Neural cell (in vitro differentiated cells): ENCODE results near the gene CLCNKB. TPM values are rescaled to one million over a fixed set of nuclear protein-coding genes. Genes with fewer than 3 reads are reported as not detected.

ENCODE experiments used
- H2AFZ ChIP-seq: fragments of 200-600, 300-800 bp; sonication (generic), shearing (Covaris generic); 2 replicates; pipeline ENCODE4 v1.6.0; 2014; ENCODE audit warnings: low read depth, mild to moderate bottlenecking, antibody characterized with exemption, low read length, moderate library complexity
- H3F3A ChIP-seq: fragments of 200-600 bp; shearing (Covaris generic); 2 replicates; pipeline ENCODE4 v1.6.1; 2016; ENCODE audit warnings: mild to moderate bottlenecking, moderate library complexity, mixed read lengths, antibody characterized with exemption, low read length; ENCODE audit not compliant: insufficient read depth, poor library complexity, severe bottlenecking
- H3K27ac ChIP-seq: fragments of 200-600, 300-800 bp; sonication (generic), shearing (Covaris generic); 2 replicates; pipeline ENCODE4 v1.5.1; 2014; ENCODE audit warnings: mild to moderate bottlenecking, low read length, moderate library complexity
- H3K27me3 ChIP-seq: fragments of 300-800, 200-600 bp; sonication (generic), shearing (Covaris generic); 2 replicates; pipeline ENCODE4 v1.6.0; 2014; ENCODE audit warnings: mild to moderate bottlenecking, low read depth, low read length, moderate library complexity; ENCODE audit not compliant: insufficient read depth
- H3K36me3 ChIP-seq: fragments of 300-800, 200-600 bp; sonication (generic), shearing (Covaris generic); 2 replicates; pipeline ENCODE4 v1.5.1; 2014; ENCODE audit warnings: mild to moderate bottlenecking, antibody characterized with exemption, low read length, moderate library complexity; ENCODE audit not compliant: insufficient read depth
- H3K4me2 ChIP-seq: fragments of 300-800, 200-600 bp; sonication (generic), shearing (Covaris generic); 2 replicates; pipeline ENCODE4 v1.6.0; 2014; ENCODE audit warnings: mild to moderate bottlenecking, low read length
- H3K4me3 ChIP-seq: fragments of 300-800, 200-600 bp; sonication (generic), shearing (Covaris generic); 2 replicates; pipeline ENCODE4 v1.5.1; 2014; ENCODE audit warnings: mild to moderate bottlenecking, low read length, moderate library complexity
- H3K79me2 ChIP-seq: fragments of 200-600 bp; shearing (Covaris generic); replicated peaks from 2 replicates; pipeline ENCODE4 v1.6.0; 2014; ENCODE audit warnings: mild to moderate bottlenecking, low read length, moderate library complexity; ENCODE audit not compliant: insufficient read depth
- H3K9ac ChIP-seq: fragments of 300-800, 200-600 bp; sonication (generic), shearing (Covaris generic); 2 replicates; pipeline ENCODE4 v1.6.1; 2016; ENCODE audit warnings: mild to moderate bottlenecking, low read length, mixed read lengths
- H3K9me2 ChIP-seq: fragments of 200-600 bp; shearing (Covaris generic); 2 replicates; pipeline ENCODE4 v1.6.1; 2016; ENCODE audit warnings: mild to moderate bottlenecking, low read length, mixed read lengths; ENCODE audit not compliant: insufficient read depth
- H3K9me3 ChIP-seq: fragments of 200-600, 300-800 bp; sonication (generic), shearing (Covaris generic); 2 replicates; pipeline ENCODE4 v1.6.1; 2016; ENCODE audit warnings: mild to moderate bottlenecking, mixed run types, low read length, moderate library complexity, mixed read lengths
- H4K20me1 ChIP-seq: fragments of 200-600 bp; shearing (Covaris generic); 2 replicates; pipeline ENCODE4 v1.6.1; 2016; ENCODE audit warnings: mild to moderate bottlenecking, mixed run types; ENCODE audit not compliant: insufficient read depth
- EP300 ChIP-seq: fragments of 450-650 bp; conservative IDR thresholded peaks from 2 replicates; pipeline ENCODE4 v1.6.1; 2014; ENCODE audit warnings: antibody characterized with exemption, mild to moderate bottlenecking, moderate library complexity; ENCODE audit not compliant: poor library complexity, severe bottlenecking
- EZH2 ChIP-seq: fragments of 200-600, 300-800 bp; shearing (Covaris generic), sonication (generic); IDR thresholded peaks from 2 replicates; pipeline ENCODE4 v1.6.1; 2014; ENCODE audit warnings: antibody characterized with exemption, low read length, borderline replicate concordance, mild to moderate bottlenecking; ENCODE audit not compliant: insufficient read depth, poor library complexity, severe bottlenecking
- POLR2AphosphoS5 ChIP-seq: IDR thresholded peaks from 2 replicates; pipeline ENCODE4 v1.6.1; 2012
- RAD21 ChIP-seq: fragments of 450-650 bp; conservative IDR thresholded peaks from 2 replicates; pipeline ENCODE4 v1.6.1; 2014; ENCODE audit warnings: antibody characterized with exemption, mild to moderate bottlenecking, moderate library complexity
- REST ChIP-seq: IDR thresholded peaks from 2 replicates; pipeline ENCODE4 v1.6.1; 2012; ENCODE audit warnings: borderline replicate concordance
- SMC3 ChIP-seq: fragments of 450-650 bp; conservative IDR thresholded peaks from 2 replicates; pipeline ENCODE4 v1.6.1; 2014; ENCODE audit warnings: antibody characterized with exemption, mild to moderate bottlenecking, moderate library complexity; ENCODE audit not compliant: poor library complexity
- TAF1 ChIP-seq: IDR thresholded peaks from 2 replicates; pipeline ENCODE4 v1.6.1; 2012; ENCODE audit warnings: low read depth
- polyA plus RNA-seq: library from polyadenylated mRNA; depleted of rRNA; stranded (reverse); fragments of >200 nt; gene quantifications from 2 replicates; pipeline ENCODE4 v1.2.3, GENCODE V29; 2014

The CLCNKB gene
- polyA plus RNA-seq, 1 donor from 2014 or later: not detected

GRCh38 chr1:16048573-16049189 is 5.1 kb downstream of the CLCNKB start:
- no peaks in the 10 kb centered on the region for H3K9me2 ChIP-seq
- no peak overlapping the region for H3K4me3 ChIP-seq
- no peaks in the 10 kb centered on the region for H3K27me3 ChIP-seq
- H3K9ac ChIP-seq: no peak overlapping the region
- no peak overlapping the region for H3K27ac ChIP-seq
- no peak overlapping the region for H3K4me2 ChIP-seq
- no peaks in the 10 kb centered on the region for H3K79me2 ChIP-seq
- H4K20me1 ChIP-seq: no peaks in the 10 kb centered on the region
- TF ChIP-seq POLR2AphosphoS5 (no peak), SMC3 (no peak), RAD21 (no peak), TAF1 (no peak), REST (no peak), EZH2 (no peak)
- H3K36me3 ChIP-seq: no peaks in the 10 kb centered on the region
- no peaks in the 10 kb centered on the region for H3F3A ChIP-seq
- H3K9me3 ChIP-seq: no peaks in the 10 kb centered on the region
- no peak overlapping the region for H2AFZ ChIP-seq

DNA sequence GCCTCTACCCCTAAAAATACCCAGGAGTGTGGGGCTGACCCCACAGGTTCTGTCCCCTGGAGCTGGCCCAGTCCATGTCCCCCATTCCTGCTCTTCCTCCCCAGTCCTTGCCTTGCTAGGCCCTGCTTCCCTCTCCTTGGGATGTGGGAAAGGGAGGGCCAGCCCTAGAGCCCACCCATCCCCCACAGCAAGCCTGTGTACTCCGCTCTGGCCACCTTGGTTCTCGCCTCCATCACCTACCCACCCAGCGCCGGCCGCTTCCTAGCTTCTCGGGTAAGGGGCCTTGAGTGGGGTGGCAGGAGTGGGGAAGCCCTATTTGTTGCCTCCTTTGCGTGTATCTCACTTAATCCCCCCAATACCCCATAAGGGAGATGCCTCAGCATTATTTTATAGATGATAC is 6.7 kb downstream of the CLCNKB start:
- Histone ChIP-seq H3K27me3 (no peaks in the 10 kb centered on the region), H3K36me3 (no peaks in the 10 kb centered on the region), H3K9me3 (no peaks in the 10 kb centered on the region), H3K4me2 (no peak overlapping the region), H3K9ac (no peak overlapping the region), H3K27ac (no peak overlapping the region), H3K4me3 (no peak overlapping the region), H3K79me2 (no peaks in the 10 kb centered on the region), H3K9me2 (no peaks in the 10 kb centered on the region), H2AFZ (no peak overlapping the region), H3F3A (no peaks in the 10 kb centered on the region), H4K20me1 (no peaks in the 10 kb centered on the region)
- TF ChIP-seq REST (no peak), EP300 (no peak), TAF1 (no peak)
